LNCAP (cell line): ENCODE measurements around the gene PTPRJ.

ENCODE experiments used
- TF ChIP-seq, protein P1 (sequence below): fragments of 450-650 bp; IDR thresholded peaks from 2 replicates; pipeline ENCODE4 v1.5.1; 2017; ENCODE audit warnings: mild to moderate bottlenecking

The PTPRJ gene

DNA sequence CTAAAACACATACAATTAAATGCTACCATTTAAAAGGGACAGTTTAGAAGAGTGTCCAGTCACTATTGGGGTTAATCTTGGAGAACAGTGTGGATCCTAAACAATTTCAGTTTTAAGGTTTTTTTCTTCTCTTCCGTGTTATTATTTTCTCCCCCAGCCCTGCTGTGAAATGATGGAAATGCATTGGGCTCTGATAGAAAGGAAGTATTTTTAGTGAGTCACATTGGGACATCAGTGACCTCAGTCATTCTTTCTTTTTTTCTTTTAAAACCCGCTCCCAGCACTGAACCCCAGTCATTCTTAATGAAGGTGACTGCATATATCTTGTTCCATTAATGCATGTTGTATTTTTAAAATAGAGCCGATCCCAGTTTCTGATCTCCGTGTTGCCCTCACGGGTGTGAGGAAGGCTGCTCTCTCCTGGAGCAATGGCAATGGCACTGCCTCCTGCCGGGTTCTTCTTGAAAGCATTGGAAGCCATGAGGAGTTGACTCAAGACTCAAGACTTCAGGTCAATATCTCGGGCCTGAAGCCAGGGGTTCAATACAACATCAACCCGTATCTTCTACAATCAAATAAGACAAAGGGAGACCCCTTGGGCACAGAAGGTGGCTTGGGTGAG, 143.0 kb downstream of the PTPRJ start:
- TF ChIP-seq, protein P1, sequence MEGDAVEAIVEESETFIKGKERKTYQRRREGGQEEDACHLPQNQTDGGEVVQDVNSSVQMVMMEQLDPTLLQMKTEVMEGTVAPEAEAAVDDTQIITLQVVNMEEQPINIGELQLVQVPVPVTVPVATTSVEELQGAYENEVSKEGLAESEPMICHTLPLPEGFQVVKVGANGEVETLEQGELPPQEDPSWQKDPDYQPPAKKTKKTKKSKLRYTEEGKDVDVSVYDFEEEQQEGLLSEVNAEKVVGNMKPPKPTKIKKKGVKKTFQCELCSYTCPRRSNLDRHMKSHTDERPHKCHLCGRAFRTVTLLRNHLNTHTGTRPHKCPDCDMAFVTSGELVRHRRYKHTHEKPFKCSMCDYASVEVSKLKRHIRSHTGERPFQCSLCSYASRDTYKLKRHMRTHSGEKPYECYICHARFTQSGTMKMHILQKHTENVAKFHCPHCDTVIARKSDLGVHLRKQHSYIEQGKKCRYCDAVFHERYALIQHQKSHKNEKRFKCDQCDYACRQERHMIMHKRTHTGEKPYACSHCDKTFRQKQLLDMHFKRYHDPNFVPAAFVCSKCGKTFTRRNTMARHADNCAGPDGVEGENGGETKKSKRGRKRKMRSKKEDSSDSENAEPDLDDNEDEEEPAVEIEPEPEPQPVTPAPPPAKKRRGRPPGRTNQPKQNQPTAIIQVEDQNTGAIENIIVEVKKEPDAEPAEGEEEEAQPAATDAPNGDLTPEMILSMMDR: no peak

DNA sequence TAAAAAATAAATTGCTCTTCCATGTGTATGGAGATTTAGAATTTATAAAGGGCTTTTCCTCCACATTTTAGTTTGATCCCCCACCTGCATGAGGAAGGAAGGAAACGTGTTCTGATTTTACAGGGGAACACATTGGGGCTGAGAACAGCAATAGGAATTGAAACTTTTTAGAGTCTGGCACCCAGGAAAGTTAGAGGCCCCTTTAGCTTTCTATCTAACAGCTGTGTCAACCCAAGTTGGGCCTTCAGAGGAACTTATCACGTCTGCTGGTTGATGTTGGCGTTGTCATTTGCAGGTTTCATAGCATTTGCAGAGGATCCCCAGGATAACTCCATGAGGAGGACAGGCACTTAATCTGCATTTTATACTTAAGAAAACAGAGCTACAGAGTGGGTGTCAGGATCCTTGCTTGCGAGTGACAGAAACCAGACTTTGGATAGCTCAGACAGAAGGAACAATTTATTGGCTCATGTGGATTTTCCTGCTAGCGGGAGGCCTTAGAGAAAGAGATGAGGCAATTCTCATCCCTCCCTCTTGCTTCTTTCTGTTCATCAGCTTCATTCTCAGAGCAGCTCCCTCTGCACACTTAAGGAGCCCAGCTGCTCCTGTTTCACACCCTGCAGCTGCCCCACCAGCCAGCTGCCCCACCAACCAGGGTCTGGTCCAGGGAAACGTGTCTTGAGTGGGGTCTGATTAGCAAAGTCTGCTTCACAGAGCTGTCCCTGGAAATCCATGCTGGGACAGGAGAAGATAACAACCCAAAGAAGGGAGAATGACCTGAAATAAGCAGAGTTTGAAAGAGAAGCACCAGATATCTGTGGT, 143.8 kb downstream of the PTPRJ start:
- TF ChIP-seq, protein P1: no peak

DNA sequence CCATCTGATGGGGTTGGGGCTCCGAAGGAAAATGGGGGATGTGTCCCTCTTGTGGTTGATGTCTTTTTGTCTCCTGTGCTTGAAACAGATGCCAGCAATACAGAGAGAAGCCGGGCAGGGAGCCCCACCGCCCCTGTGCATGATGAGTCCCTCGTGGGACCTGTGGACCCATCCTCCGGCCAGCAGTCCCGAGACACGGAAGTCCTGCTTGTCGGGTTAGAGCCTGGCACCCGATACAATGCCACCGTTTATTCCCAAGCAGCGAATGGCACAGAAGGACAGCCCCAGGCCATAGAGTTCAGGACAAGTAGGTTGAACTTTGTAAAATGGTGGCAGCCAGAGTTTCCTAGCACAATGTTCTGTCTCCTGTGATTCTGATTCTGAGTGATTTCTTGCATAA, 144.5 kb downstream of the PTPRJ start:
- TF ChIP-seq, protein P1: no peak

DNA sequence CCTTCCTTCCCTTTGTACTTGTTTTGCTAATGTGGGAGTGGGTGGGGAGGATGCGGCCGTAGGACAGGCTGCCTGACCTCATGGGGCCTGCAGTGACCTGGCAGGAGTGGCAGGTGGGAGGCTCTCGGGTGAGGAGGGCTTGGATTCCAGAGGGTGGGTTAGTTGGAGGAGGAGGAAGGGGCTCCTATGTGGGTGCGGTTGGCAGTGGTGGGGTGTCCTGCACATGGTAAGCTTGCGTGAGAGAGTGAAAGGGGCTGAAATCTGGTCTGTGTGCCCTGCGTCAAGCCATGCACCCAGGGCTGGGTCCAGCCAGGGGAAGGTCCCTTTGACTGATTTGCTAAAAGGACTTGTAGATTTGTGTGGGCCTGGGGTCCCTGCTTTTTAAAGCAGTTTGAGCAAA, 145.5 kb downstream of the PTPRJ start:
- TF ChIP-seq, protein P1: no peak

DNA sequence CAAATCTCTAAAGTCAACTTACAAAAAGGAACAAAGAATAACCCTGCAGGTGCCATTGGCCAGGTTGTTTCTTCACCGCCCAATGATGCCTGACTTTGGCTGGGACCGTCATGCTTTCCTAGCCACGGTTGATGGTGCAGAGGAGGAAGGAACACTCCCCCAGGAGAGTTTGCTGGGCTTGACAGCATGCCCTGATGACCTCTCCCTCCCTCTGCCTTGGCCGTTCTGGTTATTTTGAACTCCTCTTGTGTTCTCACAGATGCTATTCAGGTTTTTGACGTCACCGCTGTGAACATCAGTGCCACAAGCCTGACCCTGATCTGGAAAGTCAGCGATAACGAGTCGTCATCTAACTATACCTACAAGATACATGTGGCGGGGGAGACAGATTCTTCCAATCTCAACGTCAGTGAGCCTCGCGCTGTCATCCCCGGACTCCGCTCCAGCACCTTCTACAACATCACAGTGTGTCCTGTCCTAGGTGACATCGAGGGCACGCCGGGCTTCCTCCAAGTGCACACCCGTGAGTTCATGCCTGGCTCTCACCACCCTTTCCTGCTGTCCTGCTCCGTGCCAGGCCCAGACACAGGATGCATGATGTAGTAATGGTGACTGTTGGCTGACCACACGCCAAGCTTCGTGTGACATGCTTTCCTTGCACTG, 147.3 kb downstream of the PTPRJ start:
- TF ChIP-seq, protein P1: no peak

DNA sequence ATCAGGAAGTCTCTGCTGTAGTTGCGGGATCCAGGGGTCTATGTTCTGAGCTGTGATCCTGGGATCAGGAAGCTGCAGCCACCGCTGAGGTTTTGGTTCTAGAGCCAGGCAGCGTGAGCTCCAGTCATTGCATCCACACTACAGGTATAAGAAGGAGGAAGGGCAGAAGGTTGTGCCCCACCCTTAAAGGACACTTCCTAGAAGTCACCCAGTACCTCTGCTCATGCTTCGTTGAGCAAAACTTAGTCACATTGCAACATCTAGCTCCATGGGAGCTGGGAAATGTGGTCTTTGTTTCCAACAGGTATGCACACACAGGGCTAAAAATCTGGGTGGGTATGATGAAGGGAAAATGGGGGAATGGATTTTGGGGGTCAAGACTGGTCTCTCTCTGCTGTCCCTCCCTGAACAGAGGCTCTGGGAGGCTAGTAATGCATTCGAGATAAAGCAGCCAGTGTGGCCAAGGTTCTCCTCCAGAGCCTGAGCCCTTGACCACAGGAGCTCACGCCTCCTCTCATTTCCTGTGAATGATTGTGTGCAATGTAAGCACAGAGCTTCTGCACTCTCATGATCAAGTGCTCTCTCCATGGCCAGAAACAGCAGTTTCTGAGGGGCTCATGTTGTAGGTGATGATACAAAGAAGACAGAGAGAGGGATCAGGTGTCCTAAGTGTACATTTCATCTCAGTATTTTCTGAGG, 149.5 kb downstream of the PTPRJ start:
- TF ChIP-seq, protein P1: no peak

DNA sequence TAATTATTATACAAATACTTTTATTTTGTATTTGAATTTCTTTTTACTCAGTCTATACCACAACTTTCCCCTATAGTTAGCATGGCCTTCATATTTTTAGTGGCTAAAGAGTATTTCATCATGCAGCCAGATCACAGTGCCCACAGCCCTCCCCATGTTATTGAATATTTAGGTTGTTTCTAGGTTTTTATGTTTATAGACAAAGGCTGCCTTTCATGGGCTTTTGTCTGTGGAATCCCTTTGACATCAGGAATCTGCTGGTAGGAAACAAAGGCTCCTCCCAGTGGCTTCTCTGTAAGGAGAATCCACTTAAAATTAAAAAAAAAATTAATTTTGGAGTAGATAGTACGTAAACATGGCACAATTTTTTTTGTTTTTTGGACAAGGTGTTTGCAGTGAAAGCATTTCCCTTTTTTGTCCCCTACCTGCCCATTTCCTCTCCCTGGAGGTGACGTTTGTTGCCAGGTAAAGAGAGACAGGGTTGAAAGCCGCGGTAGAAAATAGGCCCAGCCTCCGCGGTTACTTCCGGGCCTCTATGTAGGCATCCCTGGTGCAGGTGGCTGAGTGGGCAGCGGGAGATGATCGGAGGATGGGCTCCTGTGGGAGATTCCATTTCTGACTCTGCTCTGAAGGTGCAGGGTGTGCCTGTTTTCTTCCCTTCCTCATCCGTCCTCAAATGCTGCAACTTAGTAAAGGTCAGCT, 154.0 kb downstream of the PTPRJ start:
- TF ChIP-seq, protein P1: no peak
